D341Med (cell line): ENCODE measurements around the gene SUPT5H.

Experiments used
- DNase-seq: peaks from one replicate; pipeline ENCODE4 v3.0.0; 2012; ENCODE audit warnings: low spot score

Gene SUPT5H

GRCh38 chr19:39409208-39410016, 36.0 kb upstream of the SUPT5H start:
- no peak for DNase-seq

- DNase-seq, result no peak
Measured at GRCh38 chr19:39410017-39410830, 35.2 kb upstream of the SUPT5H start.

DNA sequence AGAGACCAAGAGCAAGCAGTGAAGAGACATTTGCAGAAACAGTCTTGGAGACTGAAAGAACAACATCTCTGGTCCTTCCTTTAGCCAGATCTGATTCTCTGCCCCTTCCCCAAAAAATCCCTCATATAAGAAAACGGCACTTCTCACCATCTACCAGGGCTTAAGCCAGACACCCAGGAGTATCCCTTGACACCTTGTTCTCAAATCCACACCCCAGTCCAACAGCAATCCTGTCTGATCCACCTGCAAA, 34.6 kb upstream of the SUPT5H start:
- no peak for DNase-seq

DNA sequence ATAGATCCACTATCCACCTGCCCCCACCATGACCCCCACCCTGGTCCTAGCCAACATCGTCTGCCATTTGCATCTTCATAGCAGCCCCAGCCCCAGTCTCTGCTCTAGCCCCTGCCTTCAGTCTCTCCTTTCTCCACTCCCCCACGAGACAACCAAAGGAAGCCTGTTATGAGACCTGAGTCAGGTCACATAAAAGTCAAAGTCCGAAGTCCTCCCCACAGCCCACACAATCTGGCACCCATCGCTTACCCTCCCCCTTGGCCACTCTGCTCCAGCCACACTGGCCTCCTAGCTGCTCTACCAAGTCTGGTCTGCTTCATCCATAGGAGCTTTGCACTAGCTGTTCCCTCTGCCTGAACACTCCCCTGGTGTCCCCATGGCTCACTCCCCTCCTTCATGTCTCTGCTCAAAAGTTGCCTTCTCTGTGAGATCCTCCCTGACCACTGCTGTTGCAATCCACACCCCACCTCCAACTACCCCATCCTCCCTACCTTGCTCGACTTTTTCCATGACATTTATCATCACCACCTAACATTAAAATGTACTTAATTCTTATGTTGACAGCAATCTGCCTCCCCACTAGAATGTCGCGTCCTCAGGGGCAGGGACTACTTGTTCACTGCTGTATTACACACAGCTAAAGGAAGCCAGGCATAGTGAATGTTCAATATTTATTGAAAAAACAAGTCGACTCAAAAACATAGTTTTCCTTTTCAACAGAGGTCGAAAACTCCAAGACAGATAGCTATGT, 34.1 kb upstream of the SUPT5H start:
- DNase-seq, result no peak

GRCh38 chr19:39411832-39412099, 33.6 kb upstream of the SUPT5H start:
- DNase-seq, result peak; percentile 66

DNA sequence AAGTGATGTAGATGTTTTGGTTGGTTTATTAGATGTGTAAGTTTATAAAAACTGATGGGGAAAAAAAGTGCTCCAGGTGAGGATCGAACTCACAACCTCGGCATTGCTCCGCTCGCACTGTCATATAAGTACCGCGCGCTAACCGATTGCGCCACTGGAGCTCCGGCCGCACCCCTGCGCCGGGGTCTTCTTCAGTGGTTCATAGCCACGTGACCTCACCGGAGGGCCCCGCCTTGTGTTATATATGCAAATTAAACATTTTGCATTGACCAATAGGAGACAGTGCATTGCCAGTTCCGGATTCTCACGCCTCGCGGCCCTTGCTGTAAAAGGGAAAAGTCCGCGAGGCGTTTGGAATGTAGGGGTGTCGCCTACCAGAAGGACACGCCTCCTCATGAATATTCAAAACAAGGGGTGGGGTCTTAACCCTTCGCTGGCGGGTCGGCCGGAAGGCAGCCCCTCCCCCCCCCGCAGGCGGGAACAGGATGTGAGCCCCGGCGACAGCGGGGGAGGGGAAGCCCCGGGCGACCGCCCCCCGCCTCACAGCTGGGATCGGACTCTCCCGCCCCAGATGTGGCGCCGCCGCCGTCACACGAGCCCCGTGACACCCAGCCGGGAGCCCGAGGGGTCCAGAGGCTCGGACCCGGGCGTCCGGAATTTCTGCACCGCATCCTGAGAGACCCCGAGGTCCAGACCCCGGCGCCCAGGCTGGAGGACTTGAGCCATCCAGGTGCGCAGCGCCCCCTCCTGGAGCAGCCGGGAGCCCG, 33.1 kb upstream of the SUPT5H start, which contains the start of gene PLEKHG2:
Gene PLEKHG2, plus strand, starts transcription at position 570 of the 767 bp plus-strand sequence. CDS start 1,418 bp downstream, outside the sequence.
- DNase-seq, result peak; percentile 93

GRCh38 chr19:39412867-39413271, 32.5 kb upstream of the SUPT5H start:
- no peak for DNase-seq

DNA sequence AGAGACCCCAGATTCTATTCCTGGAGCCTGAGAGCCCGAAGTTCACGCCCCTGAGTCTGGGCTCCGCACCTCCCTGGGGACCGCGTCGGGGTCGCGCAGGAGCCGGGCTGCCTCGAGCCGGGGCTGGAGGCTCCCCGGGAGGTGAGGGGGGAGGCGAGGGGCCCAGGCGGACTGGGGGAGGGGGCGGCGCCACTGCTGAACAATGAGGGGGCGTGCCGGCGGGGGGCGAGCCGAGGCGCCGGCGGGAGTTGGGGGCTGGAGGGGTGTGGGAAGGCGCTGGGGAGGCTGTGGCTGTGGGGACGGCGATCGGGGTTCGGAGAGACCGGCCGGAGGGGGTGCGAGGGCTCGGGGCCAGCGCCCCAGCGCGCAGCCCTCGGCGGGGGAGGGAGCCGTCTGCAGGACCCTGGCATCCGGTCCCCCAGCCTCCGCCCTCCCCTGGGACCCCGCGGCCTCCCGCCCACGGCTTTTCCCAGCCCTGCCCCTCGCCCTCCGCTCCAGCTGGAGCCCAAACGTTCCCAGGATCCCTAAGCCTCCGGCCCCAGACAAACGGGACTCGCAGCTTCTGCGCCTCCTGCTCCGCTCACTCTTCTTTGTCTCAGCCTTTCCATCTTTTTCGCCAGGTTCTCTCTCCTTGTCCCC, 32.0 kb upstream of the SUPT5H start:
- peak; percentile 93 for DNase-seq

DNA sequence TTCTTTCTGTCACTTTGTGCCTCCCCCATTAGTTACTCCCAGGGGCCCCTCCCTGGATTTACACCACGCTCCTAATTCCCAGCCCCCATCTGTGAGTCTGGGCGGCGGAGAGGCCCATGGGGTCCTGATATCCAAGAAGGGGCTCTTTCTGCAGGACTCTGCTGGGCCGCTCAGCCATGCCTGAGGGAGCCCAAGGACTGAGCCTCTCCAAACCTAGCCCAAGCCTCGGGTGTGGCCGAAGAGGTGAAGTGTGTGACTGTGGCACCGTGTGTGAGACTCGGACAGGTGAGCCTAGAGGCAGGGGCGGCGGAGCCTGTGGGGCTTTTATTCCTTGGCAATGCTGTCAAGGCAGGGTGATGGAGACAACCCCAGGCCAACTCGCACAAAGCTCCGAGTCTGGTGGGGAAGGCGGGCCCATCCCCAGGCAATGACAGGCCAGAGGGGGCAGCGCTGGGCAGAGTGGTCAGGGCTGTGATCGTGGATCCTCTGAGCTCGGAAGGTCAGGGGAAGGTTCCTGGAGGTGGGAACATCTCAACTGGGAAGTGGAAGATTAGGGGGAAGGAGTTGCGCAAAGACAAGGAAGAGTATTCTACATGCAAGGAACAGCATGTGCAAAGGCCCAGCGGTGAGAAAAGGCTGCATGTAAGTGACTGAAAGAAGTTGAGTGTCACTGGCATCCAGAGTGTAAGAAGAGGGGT, 31.3 kb upstream of the SUPT5H start:
- peak; percentile 46 for DNase-seq

DNA sequence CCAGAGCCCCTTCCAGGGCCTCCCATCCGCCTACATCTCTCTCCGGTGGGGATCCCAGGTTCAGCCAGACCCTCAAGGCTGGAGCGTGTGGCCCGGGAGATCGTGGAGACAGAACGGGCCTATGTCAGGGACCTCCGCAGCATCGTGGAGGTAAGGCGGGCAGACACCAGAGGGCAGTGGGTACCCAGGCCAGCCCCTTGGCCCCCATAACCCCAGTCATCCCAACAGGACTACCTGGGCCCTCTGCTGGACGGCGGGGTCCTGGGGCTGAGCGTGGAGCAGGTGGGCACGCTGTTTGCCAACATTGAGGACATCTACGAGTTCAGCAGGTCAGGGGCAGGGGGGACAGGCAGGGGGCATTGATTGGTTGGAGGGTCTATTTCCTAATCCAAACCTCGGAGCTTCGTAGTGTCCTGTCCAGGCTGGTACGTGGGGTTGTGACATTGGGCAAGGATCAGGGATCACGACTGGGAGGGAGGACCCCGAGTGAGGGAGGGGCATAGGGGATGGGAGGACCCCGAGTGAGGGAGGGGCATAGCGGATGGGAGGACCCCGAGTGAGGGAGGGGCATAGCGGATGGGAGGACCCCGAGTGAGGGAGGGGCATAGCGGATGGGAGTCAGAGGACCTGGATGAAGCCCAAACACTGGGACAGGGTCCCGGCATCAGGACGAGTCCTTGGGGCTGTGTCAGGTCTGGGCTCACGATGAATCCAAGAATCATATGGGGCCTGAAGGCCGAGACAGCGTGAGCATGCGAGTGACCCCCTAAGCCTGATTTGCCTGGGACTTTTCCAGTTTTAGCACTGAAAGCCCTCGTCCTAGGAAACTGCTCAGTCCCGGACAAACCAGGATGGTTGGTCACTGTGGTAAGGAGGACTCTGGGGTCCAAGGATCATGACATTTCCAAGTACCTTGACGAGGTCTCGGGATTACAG, 30.0 kb upstream of the SUPT5H start:
- no peak for DNase-seq

DNA sequence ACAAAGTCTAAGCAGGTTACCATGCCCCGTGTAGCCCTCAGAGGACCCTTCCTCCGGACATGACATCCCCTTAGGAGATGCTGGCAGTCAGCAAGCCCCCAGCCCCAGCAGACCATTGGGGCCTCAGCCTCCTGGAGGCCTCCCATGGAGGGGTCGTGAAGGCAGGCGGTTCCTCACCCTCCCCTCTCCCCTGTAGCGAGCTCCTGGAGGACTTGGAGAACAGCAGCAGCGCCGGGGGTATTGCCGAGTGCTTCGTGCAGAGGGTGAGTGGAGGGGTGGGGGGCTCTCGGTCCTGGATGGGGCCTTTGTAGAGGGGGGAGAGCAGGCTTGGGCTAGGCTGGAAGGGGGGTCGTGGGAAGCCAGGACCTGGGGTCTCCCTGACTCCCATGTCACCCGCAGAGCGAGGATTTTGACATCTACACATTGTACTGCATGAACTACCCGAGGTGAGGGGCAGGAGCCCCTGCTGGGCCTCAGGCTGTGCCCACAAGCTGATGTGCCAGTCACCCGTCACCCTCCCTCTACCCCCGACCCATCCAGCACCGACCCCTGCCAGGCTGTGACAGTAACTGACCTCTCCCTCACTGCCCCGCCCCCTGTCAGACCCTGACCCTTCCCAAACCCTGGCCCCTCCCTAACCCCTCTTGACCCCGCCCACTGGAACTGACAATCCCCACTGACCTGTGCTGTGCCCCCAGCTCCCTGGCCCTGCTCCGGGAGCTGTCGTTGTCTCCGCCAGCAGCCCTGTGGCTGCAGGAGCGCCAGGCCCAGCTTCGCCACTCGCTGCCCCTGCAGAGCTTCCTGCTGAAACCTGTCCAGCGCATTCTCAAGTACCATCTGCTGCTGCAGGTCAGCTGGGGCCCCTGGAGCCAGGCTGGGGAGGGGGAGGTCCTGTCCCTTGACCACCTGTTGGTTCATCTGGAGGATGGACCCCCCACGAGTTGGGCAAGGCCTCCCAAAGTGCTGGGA, 28.9 kb upstream of the SUPT5H start:
- DNase-seq, result no peak

- no peak for DNase-seq
Measured at GRCh38 chr19:39417463-39418181, 27.8 kb upstream of the SUPT5H start.

GRCh38 chr19:39419003-39419402, 26.4 kb upstream of the SUPT5H start:
- DNase-seq, result no peak

DNA sequence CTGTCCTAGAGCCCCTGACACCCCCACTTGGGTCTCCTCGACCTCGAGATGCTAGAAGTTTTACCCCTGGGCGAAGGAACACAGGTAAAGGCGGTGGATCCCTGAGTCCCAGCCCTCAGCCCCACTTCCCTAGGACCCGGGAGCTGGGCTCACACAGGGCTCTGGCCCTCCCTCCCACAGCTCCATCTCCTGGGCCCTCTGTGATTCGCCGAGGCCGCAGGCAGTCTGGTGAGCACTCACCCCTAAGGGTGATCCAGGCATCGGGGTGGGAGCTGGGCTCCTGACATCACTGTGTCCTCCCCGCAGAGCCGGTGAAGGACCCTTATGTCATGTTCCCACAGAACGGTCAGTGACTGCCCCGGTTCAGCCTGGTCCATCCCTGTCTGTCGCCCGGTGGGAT, 24.6 kb upstream of the SUPT5H start:
- no peak for DNase-seq

GRCh38 chr19:39422020-39422419, 23.4 kb upstream of the SUPT5H start:
- no peak for DNase-seq

DNA sequence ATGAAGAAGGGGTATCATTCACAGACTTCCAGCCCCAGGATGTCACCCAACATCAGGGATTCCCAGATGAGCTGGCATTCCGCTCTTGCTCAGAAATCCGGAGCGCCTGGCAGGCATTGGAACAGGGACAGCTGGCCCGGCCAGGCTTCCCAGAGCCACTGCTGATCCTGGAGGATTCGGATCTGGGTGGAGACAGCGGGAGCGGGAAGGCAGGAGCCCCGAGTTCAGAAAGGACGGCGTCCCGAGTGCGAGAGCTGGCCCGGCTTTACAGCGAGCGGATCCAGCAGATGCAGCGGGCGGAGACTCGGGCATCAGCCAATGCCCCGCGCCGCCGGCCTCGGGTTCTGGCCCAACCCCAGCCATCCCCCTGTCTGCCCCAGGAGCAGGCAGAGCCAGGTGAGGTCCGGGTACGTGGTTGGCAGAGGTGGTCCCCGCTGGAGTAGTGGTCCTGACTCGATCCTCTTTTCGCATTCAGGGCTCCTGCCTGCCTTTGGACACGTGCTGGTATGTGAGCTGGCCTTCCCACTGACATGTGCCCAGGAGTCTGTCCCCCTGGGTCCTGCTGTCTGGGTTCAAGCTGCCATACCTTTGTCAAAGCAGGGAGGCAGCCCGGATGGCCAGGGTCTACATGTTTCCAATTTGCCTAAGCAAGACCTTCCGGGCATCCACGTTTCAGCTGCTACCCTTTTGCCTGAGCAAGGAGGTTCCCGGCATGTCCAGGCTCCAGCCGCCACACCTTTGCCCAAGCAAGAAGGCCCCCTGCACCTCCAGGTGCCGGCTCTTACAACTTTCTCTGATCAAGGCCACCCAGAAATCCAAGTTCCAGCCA, 21.9 kb upstream of the SUPT5H start:
- DNase-seq, result no peak

- no peak for DNase-seq
Measured at GRCh38 chr19:39424934-39425333, 20.4 kb upstream of the SUPT5H start.
